Activated T-helper 17 cell treated with anti-CD3 and anti-CD28 coated beads, Interleukin-2, amount 50 U/mL, for 72 hours (primary cell): Measurements from ENCODE around the gene IDH3G. TPM values are rescaled to one million over a fixed set of nuclear protein-coding genes. Genes with fewer than 3 reads are reported as not detected.

Experiments used
- ATAC-seq: fragments of 150-1000 bp; cut with Tn5 transposase; replicated peaks from 2 replicates; pipeline ENCODE4 v1.10.0; 2021; ENCODE audit warnings: mild to moderate bottlenecking, moderate library complexity
- H3K27ac Mint-ChIP-seq: one replicate; pipeline ENCODE4 v1.8.0; 2022; ENCODE audit warnings: mixed read lengths
- H3K27me3 Mint-ChIP-seq: one replicate; pipeline ENCODE4 v1.8.0; 2022; ENCODE audit warnings: mixed read lengths
- H3K36me3 Mint-ChIP-seq: one replicate; pipeline ENCODE4 v1.8.0; 2022; ENCODE audit warnings: low read depth, mild to moderate bottlenecking, mixed read lengths
- H3K4me1 Mint-ChIP-seq: one replicate; pipeline ENCODE4 v1.8.0; 2022; ENCODE audit warnings: mixed read lengths
- H3K4me3 Mint-ChIP-seq: one replicate; pipeline ENCODE4 v1.8.0; 2022; ENCODE audit warnings: mild to moderate bottlenecking, mixed read lengths
- H3K9me3 Mint-ChIP-seq: one replicate; pipeline ENCODE4 v1.8.0; 2022; ENCODE audit warnings: mixed read lengths
- total RNA-seq, 2 donors: library from RNA; stranded (reverse); gene quantifications; one replicate each; pipeline ENCODE4 v1.2.3, GENCODE V29; 2022

IDH3G gene
- total RNA-seq, 2 donors from 2014 or later, result 62.0 to 82.2 TPM

- peaks cover 6% of the 10 kb centered on the region for H3K36me3 Mint-ChIP-seq
- no peak overlapping the region for H3K27ac Mint-ChIP-seq
Measured at GRCh38 chrX:153775293-153776119, 18.7 kb downstream of the IDH3G start.

GRCh38 chrX:153774576-153775292, 19.4 kb downstream of the IDH3G start:
- no peaks in the 10 kb centered on the region for H3K4me1 Mint-ChIP-seq
- H3K9me3 Mint-ChIP-seq, result no peaks in the 10 kb centered on the region
- no peak overlapping the region for H3K27ac Mint-ChIP-seq
- ATAC-seq, result no peak
- H3K27me3 Mint-ChIP-seq, result peaks cover under 1% of the 10 kb centered on the region
- H3K4me3 Mint-ChIP-seq, result no peak overlapping the region
- no peaks in the 10 kb centered on the region for H3K36me3 Mint-ChIP-seq

More at GRCh38 chrX:153775293-153776119, 18.7 kb downstream of the IDH3G start:
- H3K4me1 Mint-ChIP-seq, result no peaks in the 10 kb centered on the region
- H3K4me3 Mint-ChIP-seq, result no peak overlapping the region
- H3K9me3 Mint-ChIP-seq, result no peaks in the 10 kb centered on the region
- no peak for ATAC-seq
- peaks cover 7% of the 10 kb centered on the region for H3K27me3 Mint-ChIP-seq

- Mint-ChIP-seq H3K27me3 (no peaks in the 10 kb centered on the region), H3K4me3 (no peak overlapping the region), H3K27ac (no peak overlapping the region), H3K4me1 (no peaks in the 10 kb centered on the region), H3K9me3 (no peaks in the 10 kb centered on the region), H3K36me3 (no peaks in the 10 kb centered on the region)
- no peak for ATAC-seq
Measured at GRCh38 chrX:153773741-153774575, 20.2 kb downstream of the IDH3G start.

GRCh38 chrX:153773218-153773611, 21.0 kb downstream of the IDH3G start:
- no peak for ATAC-seq
- no peaks in the 10 kb centered on the region for H3K9me3 Mint-ChIP-seq
- H3K36me3 Mint-ChIP-seq, result no peaks in the 10 kb centered on the region
- no peaks in the 10 kb centered on the region for H3K4me1 Mint-ChIP-seq
- no peaks in the 10 kb centered on the region for H3K27me3 Mint-ChIP-seq
- H3K27ac Mint-ChIP-seq, result no peak overlapping the region
- H3K4me3 Mint-ChIP-seq, result no peak overlapping the region

GRCh38 chrX:153772316-153773217, 21.6 kb downstream of the IDH3G start:
- no peak for ATAC-seq
- Mint-ChIP-seq H3K27ac (no peak overlapping the region), H3K4me3 (no peak overlapping the region), H3K4me1 (no peaks in the 10 kb centered on the region), H3K27me3 (no peaks in the 10 kb centered on the region), H3K36me3 (no peaks in the 10 kb centered on the region), H3K9me3 (no peaks in the 10 kb centered on the region)

GRCh38 chrX:153771415-153772315, 22.5 kb downstream of the IDH3G start:
- no peaks in the 10 kb centered on the region for H3K4me1 Mint-ChIP-seq
- H3K27ac Mint-ChIP-seq, result no peak overlapping the region
- H3K4me3 Mint-ChIP-seq, result no peak overlapping the region
- no peaks in the 10 kb centered on the region for H3K36me3 Mint-ChIP-seq
- H3K9me3 Mint-ChIP-seq, result no peaks in the 10 kb centered on the region
- H3K27me3 Mint-ChIP-seq, result no peaks in the 10 kb centered on the region
- ATAC-seq, result no peak

- Mint-ChIP-seq H3K27ac (no peak overlapping the region), H3K36me3 (no peaks in the 10 kb centered on the region), H3K27me3 (no peaks in the 10 kb centered on the region), H3K4me1 (no peaks in the 10 kb centered on the region), H3K4me3 (no peak overlapping the region), H3K9me3 (no peaks in the 10 kb centered on the region)
- no peak for ATAC-seq
Measured at GRCh38 chrX:153770601-153771414, 23.4 kb downstream of the IDH3G start.

- Mint-ChIP-seq H3K9me3 (no peaks in the 10 kb centered on the region), H3K27ac (no peak overlapping the region), H3K4me3 (no peak overlapping the region), H3K27me3 (no peaks in the 10 kb centered on the region), H3K4me1 (no peaks in the 10 kb centered on the region), H3K36me3 (no peaks in the 10 kb centered on the region)
- ATAC-seq, result no peak
Measured at GRCh38 chrX:153769865-153770600, 24.1 kb downstream of the IDH3G start.

GRCh38 chrX:153769158-153769864, 24.9 kb downstream of the IDH3G start:
- no peak overlapping the region for H3K27ac Mint-ChIP-seq
- no peaks in the 10 kb centered on the region for H3K4me1 Mint-ChIP-seq
- H3K9me3 Mint-ChIP-seq, result no peaks in the 10 kb centered on the region
- H3K36me3 Mint-ChIP-seq, result no peaks in the 10 kb centered on the region
- ATAC-seq, result no peak
- H3K4me3 Mint-ChIP-seq, result no peak overlapping the region
- no peaks in the 10 kb centered on the region for H3K27me3 Mint-ChIP-seq

- Mint-ChIP-seq H3K9me3 (no peaks in the 10 kb centered on the region), H3K27me3 (no peaks in the 10 kb centered on the region), H3K4me3 (no peak overlapping the region), H3K27ac (no peak overlapping the region), H3K36me3 (no peaks in the 10 kb centered on the region), H3K4me1 (no peaks in the 10 kb centered on the region)
- ATAC-seq, result no peak
Measured at GRCh38 chrX:153768311-153769157, 25.6 kb downstream of the IDH3G start.

- ATAC-seq, result no peak
- H3K36me3 Mint-ChIP-seq, result no peaks in the 10 kb centered on the region
- H3K4me3 Mint-ChIP-seq, result no peak overlapping the region
- no peaks in the 10 kb centered on the region for H3K4me1 Mint-ChIP-seq
- no peak overlapping the region for H3K27ac Mint-ChIP-seq
- H3K27me3 Mint-ChIP-seq, result no peaks in the 10 kb centered on the region
- H3K9me3 Mint-ChIP-seq, result no peaks in the 10 kb centered on the region
Measured at GRCh38 chrX:153767674-153768055, 26.5 kb downstream of the IDH3G start.
